GM21360 (cell line): ENCODE results near the gene SEMA4C.

Experiments
- ATAC-seq: cut with Tn5 transposase; IDR thresholded peaks from one replicate; pipeline ENCODE4 v1.9.1; 2021; ENCODE audit warnings: mild to moderate bottlenecking, moderate library complexity; ENCODE audit not compliant: unreplicated experiment

SEMA4C gene, protein sequence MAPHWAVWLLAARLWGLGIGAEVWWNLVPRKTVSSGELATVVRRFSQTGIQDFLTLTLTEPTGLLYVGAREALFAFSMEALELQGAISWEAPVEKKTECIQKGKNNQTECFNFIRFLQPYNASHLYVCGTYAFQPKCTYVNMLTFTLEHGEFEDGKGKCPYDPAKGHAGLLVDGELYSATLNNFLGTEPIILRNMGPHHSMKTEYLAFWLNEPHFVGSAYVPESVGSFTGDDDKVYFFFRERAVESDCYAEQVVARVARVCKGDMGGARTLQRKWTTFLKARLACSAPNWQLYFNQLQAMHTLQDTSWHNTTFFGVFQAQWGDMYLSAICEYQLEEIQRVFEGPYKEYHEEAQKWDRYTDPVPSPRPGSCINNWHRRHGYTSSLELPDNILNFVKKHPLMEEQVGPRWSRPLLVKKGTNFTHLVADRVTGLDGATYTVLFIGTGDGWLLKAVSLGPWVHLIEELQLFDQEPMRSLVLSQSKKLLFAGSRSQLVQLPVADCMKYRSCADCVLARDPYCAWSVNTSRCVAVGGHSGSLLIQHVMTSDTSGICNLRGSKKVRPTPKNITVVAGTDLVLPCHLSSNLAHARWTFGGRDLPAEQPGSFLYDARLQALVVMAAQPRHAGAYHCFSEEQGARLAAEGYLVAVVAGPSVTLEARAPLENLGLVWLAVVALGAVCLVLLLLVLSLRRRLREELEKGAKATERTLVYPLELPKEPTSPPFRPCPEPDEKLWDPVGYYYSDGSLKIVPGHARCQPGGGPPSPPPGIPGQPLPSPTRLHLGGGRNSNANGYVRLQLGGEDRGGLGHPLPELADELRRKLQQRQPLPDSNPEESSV

DNA sequence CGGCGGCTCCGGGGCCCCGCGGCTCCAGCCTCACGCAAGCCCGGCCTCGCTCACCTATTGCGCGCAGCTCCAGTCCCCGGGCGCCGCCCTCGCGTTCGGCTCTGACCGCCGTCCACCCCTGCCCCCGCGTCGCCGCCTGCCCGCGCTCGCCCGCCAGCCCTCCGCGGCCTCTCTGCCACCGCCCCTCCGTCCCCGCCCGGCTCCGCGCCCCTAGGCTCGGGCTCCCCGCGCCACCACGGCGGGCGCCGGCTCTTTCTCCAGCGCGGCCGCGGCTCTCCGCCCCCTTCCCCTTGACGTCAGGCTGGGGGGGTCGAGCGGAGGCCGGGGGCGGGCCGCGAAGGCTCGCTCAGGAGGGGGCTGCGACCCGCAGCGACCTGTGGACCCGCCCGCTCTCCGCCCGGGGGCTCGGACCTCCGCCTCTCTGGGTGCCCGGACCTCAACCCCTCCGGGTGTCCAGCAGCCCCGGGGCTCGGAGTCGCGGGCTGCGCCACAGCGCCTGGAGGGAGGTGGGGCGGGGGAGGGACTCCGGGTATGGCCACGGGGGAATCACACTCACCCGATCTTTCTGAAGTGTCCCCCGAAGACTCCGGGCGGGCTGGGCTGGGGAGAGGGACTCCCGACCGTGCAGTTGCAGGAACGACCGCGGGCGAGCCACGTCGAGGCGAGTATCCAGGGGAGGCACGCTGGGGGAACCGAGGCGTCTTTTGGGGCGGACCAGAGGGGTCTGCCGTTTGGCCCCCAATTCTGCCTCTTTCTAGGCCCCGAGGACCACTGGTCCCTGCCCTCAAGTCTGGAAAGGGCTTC is at the start of gene SEMA4C:
Gene SEMA4C, minus strand, starts transcription at position 259 of the 804 bp plus-strand sequence. CDS start 2,194 bp downstream, outside the sequence.
- no peak for ATAC-seq

DNA sequence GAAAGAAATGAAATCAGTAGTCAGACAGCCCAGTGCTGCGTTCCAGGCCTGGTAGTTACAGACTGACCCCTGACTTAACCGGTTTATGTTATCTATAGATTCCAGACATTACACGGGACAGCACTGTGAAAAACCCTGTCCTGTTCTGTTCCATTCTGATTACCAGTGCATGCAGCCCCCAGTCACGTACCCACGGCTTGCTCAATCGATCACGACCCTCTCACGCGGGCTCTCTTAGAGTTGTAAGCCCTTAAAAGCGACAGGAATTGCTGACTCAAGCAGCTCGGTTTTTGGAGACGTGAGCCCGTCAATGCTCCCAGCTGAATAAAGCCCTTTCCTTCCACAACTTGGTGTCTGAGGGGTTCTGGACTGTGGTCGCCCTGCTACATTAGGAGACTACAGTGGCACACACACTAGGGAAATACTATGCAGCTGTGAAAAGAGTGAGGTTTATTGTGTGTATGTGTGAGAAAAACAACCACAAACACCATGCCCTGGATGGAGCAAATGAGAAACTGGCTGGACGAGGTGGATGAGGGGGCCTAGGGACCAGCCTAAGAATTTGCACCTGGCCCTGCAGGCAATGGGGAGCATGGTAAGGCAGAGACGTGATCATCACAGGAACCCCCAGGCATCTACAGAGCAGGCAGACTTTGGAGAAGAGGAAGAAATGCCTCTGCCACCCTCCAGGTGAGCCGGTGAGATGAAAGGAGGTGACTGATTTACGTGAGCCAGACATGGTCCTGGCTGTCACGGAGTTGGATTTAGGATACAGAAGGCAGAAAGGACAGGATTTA is 49.1 kb upstream of the SEMA4C start:
- no peak for ATAC-seq

DNA sequence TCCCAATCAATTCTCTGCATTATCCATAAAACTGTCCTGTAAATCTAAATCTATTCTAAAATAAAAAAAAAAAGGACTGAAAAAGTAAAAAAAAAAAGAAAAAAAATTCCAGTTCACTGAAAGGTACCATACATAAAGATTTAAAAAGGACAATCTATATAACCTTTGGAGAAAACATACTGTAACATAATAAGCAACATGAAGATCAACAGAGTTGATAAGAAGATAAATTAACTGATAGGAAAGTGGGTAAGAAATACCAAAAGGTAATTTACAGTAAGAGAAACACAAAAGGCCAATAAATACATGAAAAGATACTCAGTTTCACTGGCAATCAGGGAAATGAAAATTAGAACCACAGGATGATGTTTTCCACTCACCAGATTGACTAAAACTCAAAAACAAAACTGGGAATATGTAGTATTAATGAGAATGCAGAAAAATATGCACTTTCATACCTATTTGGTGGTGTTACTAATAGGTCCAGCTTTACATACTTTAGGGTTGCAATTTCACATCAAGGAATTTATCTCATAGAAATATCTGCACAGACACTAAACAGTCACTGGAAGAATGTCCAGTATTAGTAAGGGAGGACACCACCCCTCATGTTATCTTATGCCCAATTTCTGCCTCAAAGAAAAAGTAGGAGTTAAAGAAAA is 48.3 kb upstream of the SEMA4C start:
- no peak for ATAC-seq

DNA sequence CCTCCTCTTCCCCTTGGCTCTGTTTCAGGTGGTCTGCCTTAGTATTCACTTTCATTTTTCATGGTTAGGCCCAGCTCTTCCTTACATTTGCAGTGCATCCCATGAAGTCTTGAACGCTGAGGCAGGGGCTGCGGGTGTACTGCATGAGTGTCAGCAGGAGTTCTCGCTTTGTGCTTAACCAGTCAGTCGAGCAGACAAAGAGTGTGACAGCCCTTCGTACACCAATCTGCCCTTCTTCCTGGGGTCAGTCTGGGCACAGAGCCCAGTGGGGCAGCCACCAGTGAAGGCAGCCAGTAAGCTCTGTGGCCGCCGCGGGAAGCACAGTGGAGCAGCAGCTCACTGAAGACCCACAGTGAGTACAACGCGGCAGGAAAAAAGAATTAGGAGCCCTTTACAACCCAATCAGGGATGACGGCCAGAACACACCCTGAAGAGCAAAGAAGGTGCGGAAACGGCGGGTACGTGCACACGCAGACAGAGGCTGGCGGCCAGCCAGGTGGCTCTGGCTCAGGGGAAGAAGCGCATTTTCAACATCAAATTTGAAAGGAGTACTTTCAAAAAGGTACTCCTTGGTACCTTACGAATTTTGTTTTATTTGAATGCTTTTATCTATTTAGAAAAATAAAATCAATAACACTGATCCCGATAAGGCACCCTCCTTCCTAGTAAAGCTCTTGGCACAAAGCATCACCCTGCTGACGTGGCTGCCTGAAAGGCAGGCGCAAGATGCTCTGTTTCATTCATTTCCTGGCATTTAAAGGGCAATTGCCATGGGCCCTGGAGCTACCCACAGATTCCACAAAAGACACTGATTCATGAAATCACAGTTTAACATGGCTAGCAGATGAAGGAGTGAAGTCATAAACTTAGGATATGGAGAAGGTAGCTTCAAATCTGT is 47.0 kb upstream of the SEMA4C start:
- ATAC-seq, result no peak

DNA sequence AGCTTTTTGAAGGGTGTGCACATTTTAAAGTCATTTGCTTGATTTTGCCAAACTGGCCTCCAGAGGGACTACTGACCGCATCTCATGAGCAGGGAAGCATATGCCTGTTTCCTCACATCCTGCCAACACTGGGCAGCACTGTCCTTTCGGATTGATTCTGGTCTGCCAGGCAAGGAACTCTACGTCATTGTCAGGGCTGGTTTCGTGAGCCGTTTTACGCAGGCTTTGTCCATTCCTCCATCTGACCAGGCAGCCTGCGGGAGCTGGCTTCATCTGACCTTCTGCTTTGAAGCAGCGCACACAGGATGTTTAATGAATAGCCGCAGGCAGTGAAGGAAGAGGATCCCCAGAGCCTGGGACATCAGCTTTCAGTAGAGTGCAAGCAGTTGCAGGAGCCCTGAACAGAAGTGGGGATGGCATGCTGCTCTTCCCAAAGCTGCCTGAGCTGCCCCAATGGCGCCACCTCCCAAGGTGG is 46.3 kb upstream of the SEMA4C start:
- ATAC-seq, result no peak

DNA sequence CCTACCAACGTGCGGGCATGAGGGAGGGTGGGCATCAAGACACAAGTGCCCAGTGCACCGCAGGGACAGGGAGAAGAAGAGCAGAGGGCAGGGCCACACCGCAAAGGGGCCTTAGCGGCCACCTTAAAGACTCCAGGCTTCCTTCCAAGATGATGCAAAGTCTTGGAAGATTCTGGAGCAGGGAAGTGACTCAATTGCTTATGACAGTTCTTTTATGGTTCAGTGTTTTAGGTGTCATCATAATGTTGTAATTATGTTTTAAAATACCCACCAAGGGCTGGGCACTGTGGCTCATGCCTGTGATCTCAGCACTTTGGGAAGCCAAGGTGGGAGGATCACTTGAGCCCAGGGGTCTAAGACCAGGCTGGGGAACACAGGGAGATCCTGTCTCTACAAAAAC is 44.5 kb upstream of the SEMA4C start:
- ATAC-seq, result no peak

DNA sequence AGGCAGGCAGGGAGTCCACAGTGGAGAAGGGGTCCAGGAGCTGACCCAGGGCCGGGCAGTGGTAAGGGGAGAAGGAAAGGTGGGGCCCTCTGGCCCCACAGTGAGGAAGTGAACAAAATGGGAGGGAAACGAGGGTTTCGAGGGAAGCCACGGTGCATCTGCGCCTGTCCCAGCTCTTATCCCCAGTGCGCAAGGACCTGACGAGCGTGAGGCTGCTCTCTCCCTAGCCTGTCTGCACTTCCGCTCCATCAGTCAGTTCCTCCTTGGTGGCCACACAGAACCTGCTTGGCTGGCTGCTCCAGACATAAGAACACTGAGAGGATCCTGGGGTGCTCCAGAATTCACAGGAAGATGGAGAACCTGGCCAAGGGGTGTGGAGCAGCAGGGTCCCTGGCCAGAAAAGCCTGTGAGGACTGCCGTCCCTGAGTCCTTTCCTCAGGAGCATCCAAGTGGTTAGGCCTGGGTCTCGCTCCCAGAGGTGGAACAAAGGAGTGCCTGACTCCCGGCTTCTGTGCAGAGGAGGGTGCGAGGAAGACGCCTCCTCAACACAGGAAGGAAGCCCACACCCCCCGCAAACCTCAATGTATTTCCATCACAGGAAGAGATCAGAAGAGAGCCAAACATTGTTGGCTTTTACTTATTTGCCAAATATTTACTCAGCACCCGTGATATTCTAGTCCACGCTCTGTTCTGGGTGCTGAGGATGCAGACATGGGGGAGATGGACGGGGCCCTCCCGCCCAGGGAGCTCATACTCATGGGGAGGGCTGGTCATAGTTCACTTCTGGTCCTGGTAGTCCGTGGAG is 43.7 kb upstream of the SEMA4C start:
- no peak for ATAC-seq

DNA sequence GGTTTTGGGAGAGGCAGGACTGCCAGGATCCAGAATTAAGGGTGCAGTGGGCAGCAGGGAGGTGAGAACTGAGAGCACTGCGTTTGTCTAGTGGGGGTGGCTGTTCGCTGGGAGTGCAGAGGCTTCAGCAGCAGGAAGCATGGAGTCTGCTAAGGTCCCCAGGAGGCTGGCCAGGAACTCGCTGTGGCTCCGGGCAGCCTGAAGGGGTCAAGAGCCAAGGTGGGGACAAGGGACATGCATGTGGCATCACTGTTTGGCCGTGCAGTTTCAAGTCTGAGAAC is 43.2 kb upstream of the SEMA4C start:
- ATAC-seq, result no peak

DNA sequence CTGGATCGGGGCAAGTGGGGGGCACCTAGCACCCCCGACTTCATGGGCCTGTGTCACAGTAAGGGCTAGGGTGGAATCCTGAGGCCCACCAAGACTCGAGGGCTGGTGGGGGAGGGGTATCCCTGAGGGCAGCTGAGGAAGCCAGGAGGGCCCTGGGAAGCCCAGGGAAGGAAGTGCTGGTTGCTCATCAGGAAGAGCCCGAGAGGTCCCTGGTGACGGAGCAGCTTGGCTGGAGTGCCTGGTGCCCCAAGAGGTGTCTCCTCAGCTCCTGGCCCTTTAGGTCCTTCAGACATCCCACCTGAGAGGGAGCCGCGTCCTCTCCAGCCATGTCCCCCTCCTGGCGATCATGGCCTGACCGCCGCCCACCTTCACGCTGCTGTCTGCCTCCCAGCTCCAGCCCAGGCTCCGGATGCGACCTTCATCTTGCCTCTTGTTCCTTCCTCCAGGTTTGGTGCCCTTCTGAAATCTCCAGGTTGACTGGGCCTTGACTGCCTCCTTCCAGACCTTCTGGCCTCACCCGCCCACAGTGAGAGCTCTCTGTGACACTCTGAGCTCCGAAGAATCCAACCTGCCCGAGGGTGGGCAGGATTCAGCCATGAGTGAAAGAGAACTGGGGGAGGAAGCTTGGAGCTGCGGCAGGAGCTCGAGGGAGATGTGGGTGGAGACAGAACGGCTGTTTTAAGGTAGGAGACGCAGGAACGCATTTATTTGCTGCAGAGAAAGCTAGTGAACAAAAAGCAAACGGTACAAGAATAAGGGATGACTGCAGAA is 42.7 kb upstream of the SEMA4C start:
- ATAC-seq, result no peak

DNA sequence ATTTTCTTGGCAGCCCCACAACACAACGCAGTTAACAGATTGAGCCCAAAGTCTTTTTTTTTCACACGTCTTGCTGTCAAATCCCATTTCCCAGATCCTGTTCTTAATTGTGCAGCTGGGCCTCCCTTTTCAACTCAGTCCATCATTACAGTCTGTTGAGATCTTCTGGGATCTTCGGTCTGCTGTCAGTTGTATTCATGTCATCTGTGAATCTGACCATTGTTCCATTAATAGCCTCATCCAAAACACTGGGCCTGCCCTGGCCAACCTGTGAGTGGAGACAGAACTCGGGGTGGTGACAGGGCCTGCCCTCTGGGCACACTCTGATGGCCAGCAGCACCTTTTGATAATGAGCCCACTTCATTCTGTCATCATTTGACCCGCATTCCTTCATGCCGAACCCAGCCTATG is 39.7 kb upstream of the SEMA4C start:
- ATAC-seq, result no peak

DNA sequence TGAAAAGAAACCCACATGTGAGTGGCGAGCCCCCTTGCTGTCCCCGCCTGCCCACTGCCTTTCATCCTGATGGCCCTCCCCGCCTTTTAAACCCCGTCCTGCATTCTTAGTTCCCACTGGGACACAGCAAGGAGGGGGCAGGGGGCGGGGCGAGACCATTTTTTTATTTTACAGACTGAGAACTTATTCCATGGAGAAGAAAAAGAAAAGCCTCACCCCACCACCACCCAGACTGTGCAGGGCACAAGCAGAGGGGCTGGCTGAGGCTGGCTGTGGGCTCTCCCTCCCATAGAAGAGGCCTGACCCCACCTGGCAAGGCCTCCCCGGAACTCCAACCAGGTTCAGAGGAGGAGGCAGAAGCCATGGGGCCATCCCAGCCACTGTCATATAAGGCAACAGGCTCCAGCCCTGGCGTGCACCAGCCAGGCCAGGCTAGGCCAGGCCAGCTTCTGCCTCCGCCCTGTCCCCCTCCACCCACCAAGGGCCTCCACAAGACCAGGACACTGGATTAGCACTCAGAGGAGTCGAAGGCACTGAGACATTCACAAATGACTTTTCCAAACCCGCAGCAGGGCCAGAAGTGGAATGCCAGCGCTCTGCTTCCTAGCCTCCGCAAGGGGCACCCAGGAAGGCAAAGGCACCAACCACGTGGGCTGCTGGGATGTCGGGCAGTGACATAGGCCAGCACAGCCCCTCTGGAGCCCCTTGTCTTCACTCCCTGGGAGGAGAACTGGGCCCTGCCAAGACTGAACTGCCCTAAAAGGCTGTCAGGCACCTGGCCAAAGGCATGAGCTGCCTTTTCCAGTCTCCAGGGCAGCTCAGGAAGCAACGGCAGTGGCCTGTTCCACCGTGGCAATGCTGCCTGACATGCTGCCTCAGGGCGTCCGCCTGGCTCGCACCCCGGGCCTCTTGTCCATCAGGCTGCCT is 37.5 kb upstream of the SEMA4C start:
- ATAC-seq, result no peak

DNA sequence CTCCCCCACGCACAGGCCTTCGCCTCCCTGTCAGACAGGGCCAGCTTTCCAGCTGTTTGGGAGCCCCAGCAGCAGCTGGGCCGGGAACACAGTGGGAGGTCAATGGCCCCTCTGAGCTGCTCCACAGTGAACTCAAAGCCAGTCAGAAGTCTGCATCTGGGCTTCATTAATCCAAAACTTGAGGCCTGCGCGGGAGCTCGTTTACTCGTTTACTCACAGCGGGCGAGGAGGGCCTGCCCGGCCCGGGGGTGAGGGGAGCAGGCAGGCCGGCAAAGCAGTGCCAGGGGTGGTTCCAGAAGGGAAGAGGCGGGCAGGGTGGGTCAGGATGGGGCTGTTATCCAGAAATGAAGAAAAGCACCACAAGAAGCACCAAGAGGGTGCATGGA is 36.8 kb upstream of the SEMA4C start:
- no peak for ATAC-seq

DNA sequence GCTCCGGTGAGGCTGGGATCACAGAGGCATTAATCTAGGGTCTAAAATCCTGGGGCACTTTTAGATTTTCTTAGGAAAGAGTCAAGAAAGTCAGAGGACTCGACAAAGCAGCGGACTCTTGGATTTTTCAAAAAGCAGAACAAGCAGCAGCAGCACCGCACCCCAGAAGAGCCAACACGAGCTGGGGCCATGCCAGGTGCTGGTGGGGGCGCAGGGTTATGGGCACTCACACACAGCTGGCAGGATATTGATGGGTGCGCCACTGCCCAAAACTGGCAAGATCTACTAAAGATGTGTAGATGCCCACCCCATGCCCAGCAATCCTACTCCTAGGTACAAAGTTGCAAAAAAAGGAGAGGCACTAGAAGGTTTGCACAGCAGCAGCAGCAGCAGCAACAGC is 33.9 kb upstream of the SEMA4C start:
- ATAC-seq, result no peak

DNA sequence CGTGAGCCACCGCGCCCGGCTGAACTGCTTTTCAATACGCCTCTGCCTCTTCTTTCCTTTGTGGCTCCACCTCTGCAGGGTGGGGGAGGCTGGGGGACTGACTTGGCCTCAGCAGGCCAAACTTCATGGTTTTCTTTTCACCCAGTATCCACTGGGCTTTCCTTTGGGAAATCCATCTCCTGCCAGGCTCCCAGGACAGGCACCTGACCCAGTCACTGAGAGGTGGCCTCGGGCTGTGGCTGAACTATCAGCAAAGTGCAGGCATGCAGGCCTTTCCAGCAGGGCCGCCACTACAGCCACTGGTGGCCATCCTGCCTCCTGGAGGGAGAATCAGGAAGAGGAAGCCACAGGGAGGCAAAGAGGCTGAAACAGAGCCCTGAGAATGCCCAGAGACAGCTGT is 33.4 kb upstream of the SEMA4C start:
- no peak for ATAC-seq

DNA sequence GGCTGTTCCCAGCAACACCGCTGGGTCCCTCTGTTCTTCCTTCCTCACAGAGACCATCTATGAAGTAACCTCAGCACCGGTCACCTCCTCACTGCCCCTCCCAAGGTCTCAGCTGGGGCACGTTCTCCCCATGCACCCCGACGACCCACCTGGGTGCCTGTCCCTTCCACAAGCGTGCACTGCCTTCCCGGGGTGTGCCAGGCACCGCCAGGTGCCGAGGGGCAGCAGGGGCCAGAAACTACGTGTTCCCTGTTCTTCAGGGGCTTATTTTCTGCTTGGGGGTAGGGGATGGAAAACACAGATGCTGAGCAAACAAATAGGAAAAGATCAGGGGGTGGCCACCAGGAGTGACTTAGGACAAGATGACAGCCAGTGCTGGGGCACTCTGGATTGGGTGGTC is 30.4 kb upstream of the SEMA4C start:
- ATAC-seq, result no peak

DNA sequence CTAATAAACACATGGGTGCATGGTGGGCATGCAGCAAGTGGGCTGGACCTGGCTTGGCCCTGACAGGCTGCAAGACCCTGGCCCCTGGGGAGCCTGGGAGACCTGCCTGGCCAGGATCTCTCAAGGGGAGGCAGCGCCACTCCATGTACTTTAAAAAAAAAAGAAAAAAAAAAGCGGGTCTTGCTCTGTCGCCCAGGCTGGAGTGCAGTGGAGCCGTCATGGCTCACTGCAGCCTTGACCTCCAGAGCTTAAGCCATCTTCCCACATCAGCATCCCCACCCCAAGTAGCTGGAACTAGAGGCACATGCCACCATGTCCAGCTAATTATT is 29.5 kb upstream of the SEMA4C start:
- ATAC-seq, result no peak
